Neural crest cell (in vitro differentiated cells): ENCODE measurements around the gene OR9A2. TPM values are rescaled to one million over a fixed set of nuclear protein-coding genes. Genes with fewer than 3 reads are reported as not detected.

Experiments used
- DNase-seq: peaks from one replicate; pipeline ENCODE4 v3.0.0; 2021; ENCODE audit warnings: low read depth, mixed read lengths, low spot score
- H3K27ac Mint-ChIP-seq: one replicate; pipeline ENCODE4 v1.8.0; 2021; ENCODE audit warnings: mild to moderate bottlenecking, mixed read lengths; ENCODE audit not compliant: unreplicated experiment
- H3K27me3 Mint-ChIP-seq: 2 replicates; pipeline ENCODE4 v1.8.0; 2021; ENCODE audit warnings: low read depth, mild to moderate bottlenecking, mixed read lengths
- H3K36me3 Mint-ChIP-seq: 2 replicates; pipeline ENCODE4 v1.8.0; 2021; ENCODE audit warnings: low read depth, mild to moderate bottlenecking, mixed read lengths
- H3K4me1 Mint-ChIP-seq: 2 replicates; pipeline ENCODE4 v1.8.0; 2021; ENCODE audit warnings: mixed read lengths
- H3K4me3 Mint-ChIP-seq: one replicate; pipeline ENCODE4 v1.8.0; 2021; ENCODE audit warnings: mild to moderate bottlenecking, mixed read lengths
- H3K9me3 Mint-ChIP-seq: 2 replicates; pipeline ENCODE4 v1.8.0; 2021; ENCODE audit warnings: mixed read lengths
- CTCF ChIP-seq: fragments of 200-600 bp; sonication (generic); conservative IDR thresholded peaks from 2 replicates; pipeline ENCODE4 v1.5.0; 2021; ENCODE audit warnings: antibody characterized with exemption, mild to moderate bottlenecking
- long read RNA-seq: library from polyadenylated mRNA; unstranded; transcript quantifications from one replicate; pipeline ENCODE4 v2.0.0, GENCODE V29; 2020
- total RNA-seq: library from RNA; stranded (reverse); gene quantifications from 2 replicates; pipeline ENCODE4 v1.2.1, GENCODE V29; 2021

OR9A2 gene
- total RNA-seq: not detected in 2 replicates
- long read RNA-seq: 0 reads

GRCh38 chr7:143027032-143027431, at the start of gene OR9A2:
OR9A2 (minus strand) TSS chr7:143027132; CDS start chr7:143027132, 0 bp downstream.
- Mint-ChIP-seq H3K27me3 (peaks cover 14% of the 10 kb centered on the region), H3K36me3 (no peaks in the 10 kb centered on the region), H3K9me3 (peaks cover 2% of the 10 kb centered on the region), H3K4me3 (no peak within 1 kb of the TSS), H3K27ac (no peak within 1 kb of the TSS), H3K4me1 (no peaks in the 10 kb centered on the region)
- no peak for TF ChIP-seq CTCF
- DNase-seq: no peak

GRCh38 chr7:143074141-143074540, 47.2 kb upstream of the OR9A2 start:
- no peaks in the 10 kb centered on the region for H3K36me3 Mint-ChIP-seq
- H3K9me3 Mint-ChIP-seq: no peaks in the 10 kb centered on the region
- H3K4me1 Mint-ChIP-seq: no peaks in the 10 kb centered on the region
- H3K27ac Mint-ChIP-seq: no peak overlapping the region
- TF ChIP-seq CTCF: no peak
- H3K4me3 Mint-ChIP-seq: no peak overlapping the region
- H3K27me3 Mint-ChIP-seq: peaks cover 19% of the 10 kb centered on the region
- DNase-seq: no peak

- no peak for TF ChIP-seq CTCF
- H3K36me3 Mint-ChIP-seq: no peaks in the 10 kb centered on the region
- no peak overlapping the region for H3K4me3 Mint-ChIP-seq
- H3K27me3 Mint-ChIP-seq: peaks cover 19% of the 10 kb centered on the region
- no peak overlapping the region for H3K27ac Mint-ChIP-seq
- no peaks in the 10 kb centered on the region for H3K9me3 Mint-ChIP-seq
- DNase-seq: no peak
- no peaks in the 10 kb centered on the region for H3K4me1 Mint-ChIP-seq
Measured at GRCh38 chr7:143073556-143073955, 46.6 kb upstream of the OR9A2 start.

GRCh38 chr7:143069912-143070500, 43.1 kb upstream of the OR9A2 start:
- no peak for TF ChIP-seq CTCF
- no peaks in the 10 kb centered on the region for H3K9me3 Mint-ChIP-seq
- peak overlapping the region; percentile 16 for H3K27ac Mint-ChIP-seq
- no peaks in the 10 kb centered on the region for H3K4me1 Mint-ChIP-seq
- H3K27me3 Mint-ChIP-seq: peaks cover 16% of the 10 kb centered on the region
- H3K36me3 Mint-ChIP-seq: no peaks in the 10 kb centered on the region
- H3K4me3 Mint-ChIP-seq: no peak overlapping the region
- DNase-seq: no peak

- peaks cover 8% of the 10 kb centered on the region for H3K27me3 Mint-ChIP-seq
- H3K4me1 Mint-ChIP-seq: no peaks in the 10 kb centered on the region
- no peak for TF ChIP-seq CTCF
- H3K27ac Mint-ChIP-seq: no peak overlapping the region
- H3K9me3 Mint-ChIP-seq: peaks cover 8% of the 10 kb centered on the region
- H3K36me3 Mint-ChIP-seq: no peaks in the 10 kb centered on the region
- H3K4me3 Mint-ChIP-seq: no peak overlapping the region
- no peak for DNase-seq
Measured at GRCh38 chr7:143068446-143068845, 41.5 kb upstream of the OR9A2 start.
